PC-3 (cell line): Measurements from ENCODE around the gene HTRA2. TPM values are rescaled to one million over a fixed set of nuclear protein-coding genes. Genes with fewer than 3 reads are reported as not detected.
A peak's percentile ranks its signal among the peaks of the same experiment; 100 is the strongest.

ENCODE experiments used
- ATAC-seq: fragments of 200-7000 bp; cut with Tn5 transposase; 2 replicates; pipeline ENCODE4 v1.9.1; 2020; ENCODE audit warnings: mild to moderate bottlenecking, moderate library complexity
- BruUV-seq: library from RNA; stranded (reverse); fragments of 400-500 nt; replicated peaks from 2 replicates; lab custom pipeline; 2021; lab: Mats Ljungman, UMichigan
- CTCF ChIA-PET: fragments of 300-600 bp; sonication (Branson Sonifier 250); formaldehyde crosslinking; loops from one replicate; lab custom pipeline; 2022; ENCODE audit warnings: antibody characterized with exemption; lab: Charles Lee
- POLR2A ChIA-PET: fragments of 300-600 bp; sonication (Branson Sonifier 250); formaldehyde crosslinking; loops from one replicate; lab custom pipeline; 2022; ENCODE audit warnings: antibody characterized with exemption; ENCODE audit not compliant: unreplicated experiment; lab: Charles Lee
- DNase-seq: peaks from one replicate; pipeline ENCODE4 v3.0.0-alpha.2; 2015
- H2AFZ ChIP-seq: fragments of 300-600 bp; sonication (generic); 2 replicates; pipeline ENCODE4 v1.6.0; 2016; ENCODE audit warnings: antibody characterized with exemption, low read length
- H3F3A ChIP-seq: fragments of 300-600 bp; sonication (generic); one replicate; pipeline ENCODE4 v1.6.0; 2017; ENCODE audit warnings: antibody characterized with exemption, low read length, control low read depth, mild to moderate bottlenecking; ENCODE audit not compliant: unreplicated experiment
- H3K27ac ChIP-seq: fragments of 300-600 bp; sonication (generic); 2 replicates; pipeline ENCODE4 v1.5.1; 2016; ENCODE audit warnings: mild to moderate bottlenecking, low read length
- H3K27me3 ChIP-seq: fragments of 300-600 bp; sonication (generic); 2 replicates; pipeline ENCODE4 v1.6.1; 2016; ENCODE audit warnings: low read length, mixed read lengths
- H3K36me3 ChIP-seq: fragments of 300-600 bp; sonication (generic); 2 replicates; pipeline ENCODE4 v1.6.1; 2016; ENCODE audit warnings: low read depth, mixed run types, low read length, mixed read lengths
- H3K4me1 ChIP-seq: fragments of 300-600 bp; sonication (generic); 2 replicates; pipeline ENCODE4 v1.5.1; 2016; ENCODE audit warnings: low read length; ENCODE audit not compliant: insufficient read depth
- H3K4me2 ChIP-seq: fragments of 300-600 bp; sonication (generic); 2 replicates; pipeline ENCODE4 v1.6.0; 2016; ENCODE audit warnings: low read length
- H3K4me3 ChIP-seq: fragments of 300-600 bp; sonication (generic); 2 replicates; pipeline ENCODE4 v1.5.1; 2016; ENCODE audit warnings: mild to moderate bottlenecking, low read length, mixed read lengths
- H3K79me2 ChIP-seq: fragments of 300-600 bp; sonication (generic); 2 replicates; pipeline ENCODE4 v1.6.1; 2017; ENCODE audit warnings: low read length, mixed read lengths
- H3K9ac ChIP-seq: fragments of 300-600 bp; sonication (generic); 2 replicates; pipeline ENCODE4 v1.6.0; 2016; ENCODE audit warnings: mild to moderate bottlenecking, low read length
- H3K9me2 ChIP-seq: fragments of 300-600 bp; sonication (generic); replicated peaks from 2 replicates; pipeline ENCODE4 v1.6.1; 2016; ENCODE audit warnings: mixed run types, low read length, mixed read lengths
- H3K9me3 ChIP-seq: fragments of 300-600 bp; sonication (generic); 2 replicates; pipeline ENCODE4 v1.6.1; 2016; ENCODE audit warnings: low read length, mixed read lengths
- H4K20me1 ChIP-seq: fragments of 300-600 bp; sonication (generic); 2 replicates; pipeline ENCODE4 v1.6.1; 2016; ENCODE audit warnings: low read length, mixed read lengths
- CTCF ChIP-seq: fragments of 300-600 bp; sonication (generic); conservative IDR thresholded peaks from 2 replicates; pipeline ENCODE4 v1.5.1; 2017; ENCODE audit warnings: antibody characterized with exemption, low read depth, mild to moderate bottlenecking, low read length
- EZH2 ChIP-seq: fragments of 300-600 bp; sonication (generic); IDR thresholded peaks from one replicate; pipeline ENCODE4 v1.6.1; 2017; ENCODE audit warnings: antibody characterized with exemption, mild to moderate bottlenecking, low read length; ENCODE audit not compliant: unreplicated experiment
- EZH2phosphoT487 ChIP-seq: fragments of 300-600 bp; sonication (generic); IDR thresholded peaks from 2 replicates; pipeline ENCODE4 v1.6.1; 2018; ENCODE audit warnings: mild to moderate bottlenecking, antibody characterized with exemption, low read length, borderline replicate concordance
- intact Hi-C: fragments of 100-400 bp; cut with micrococcal nuclease; formaldehyde crosslinking; loops from 2 replicates; pipeline ENCODE4 v1.9.0; 2023
- total RNA-seq: library from RNA; depleted of rRNA; stranded (reverse); fragments of >200 nt; gene quantifications from 2 replicates; pipeline ENCODE4 v1.2.3, GENCODE V29; 2014

HTRA2 gene
- total RNA-seq, 1 experiment from 2014 or later: 71.8 TPM

GRCh38 chr2:74572178-74572925 lies 42.6 kb downstream of the HTRA2 start:
- H3K9ac ChIP-seq: no peak overlapping the region
- no peaks in the 10 kb centered on the region for H4K20me1 ChIP-seq
- BruUV-seq: no TSS peak
- H3K9me3 ChIP-seq: no peaks in the 10 kb centered on the region
- H3K36me3 ChIP-seq: no peaks in the 10 kb centered on the region
- H3K4me3 ChIP-seq: no peak overlapping the region
- TF ChIP-seq EZH2 (no peak), CTCF (peak; percentile 28; the same call in 1 of the 2 replicates)
- H3K27me3 ChIP-seq: no peaks in the 10 kb centered on the region
- H3K4me2 ChIP-seq: no peak overlapping the region
- H3K4me1 ChIP-seq: peaks cover 27% of the 10 kb centered on the region
- peaks cover 4% of the 10 kb centered on the region for H3F3A ChIP-seq
- ATAC-seq (no peak), DNase-seq (no peak)
- no peak overlapping the region for H2AFZ ChIP-seq
- H3K27ac ChIP-seq: no peak overlapping the region
- no peaks in the 10 kb centered on the region for H3K9me2 ChIP-seq
- ChIA-PET CTCF (no interaction called here), POLR2A (no interaction called here)
- H3K79me2 ChIP-seq: no peaks in the 10 kb centered on the region
- intact Hi-C loops: no loop called here

- Histone ChIP-seq H3K27ac (peak overlapping the region; percentile 53), H3K36me3 (no peaks in the 10 kb centered on the region), H3K9ac (no peak overlapping the region), H3K9me2 (no peaks in the 10 kb centered on the region), H3K4me3 (0 out of 2 replicates have a peak overlapping the region, but pooled peaks have one; percentile 21), H3K9me3 (no peaks in the 10 kb centered on the region), H3K79me2 (no peaks in the 10 kb centered on the region), H4K20me1 (no peaks in the 10 kb centered on the region), H3K4me1 (peaks cover 11% of the 10 kb centered on the region), H2AFZ (peak overlapping the region; percentile 54), H3F3A (peaks cover 4% of the 10 kb centered on the region), H3K27me3 (no peaks in the 10 kb centered on the region), H3K4me2 (peak overlapping the region; percentile 52)
- intact Hi-C loops: no loop called here
- ChIA-PET CTCF (no interaction called here), POLR2A (no interaction called here)
- peak; percentile 85 for ATAC-seq
- BruUV-seq: no TSS peak
- TF ChIP-seq EZH2 (no peak), CTCF (no peak), EZH2phosphoT487 (no peak)
- DNase-seq: peak; percentile 72
Observed at GRCh38 chr2:74573747-74574562, 44.2 kb downstream of the HTRA2 start.

GRCh38 chr2:74575320-74575719 lies 45.6 kb downstream of the HTRA2 start:
- BruUV-seq: no TSS peak
- POLR2A ChIA-PET: no interaction called here
- CTCF ChIA-PET: no interaction called here

More at GRCh38 chr2:74575320-74575719, 45.6 kb downstream of the HTRA2 start:
- TF ChIP-seq EZH2phosphoT487: no peak
- TF ChIP-seq CTCF: no peak
- no peak for TF ChIP-seq EZH2
- ATAC-seq (no peak), DNase-seq (no peak)
- Histone ChIP-seq H3K4me1 (peaks cover 10% of the 10 kb centered on the region), H4K20me1 (no peaks in the 10 kb centered on the region), H3K4me3 (no peak overlapping the region), H3F3A (peaks cover 4% of the 10 kb centered on the region), H3K9ac (no peak overlapping the region), H3K79me2 (no peaks in the 10 kb centered on the region), H2AFZ (no peak overlapping the region), H3K9me2 (no peaks in the 10 kb centered on the region), H3K27me3 (no peaks in the 10 kb centered on the region), H3K36me3 (no peaks in the 10 kb centered on the region), H3K4me2 (no peak overlapping the region), H3K27ac (no peak overlapping the region), H3K9me3 (no peaks in the 10 kb centered on the region)
- intact Hi-C loops: no loop called here
